GM23338 (cell line): ENCODE results near the gene ALMS1. TPM values are rescaled to one million over a fixed set of nuclear protein-coding genes. Genes with fewer than 3 reads are reported as not detected.

ENCODE experiments used
- ATAC-seq: fragments of 200-7000 bp; cut with Tn5 transposase; 3 replicates; pipeline ENCODE4 v1.9.1; 2020
- DNase-seq: peaks from one replicate; pipeline ENCODE4 v3.0.0-alpha.2; 2015; ENCODE audit warnings: low spot score
- H2AFZ ChIP-seq: fragments of 200-600 bp; sonication (generic); 2 replicates; pipeline ENCODE4 v1.8.0; 2016; ENCODE audit warnings: antibody characterized with exemption, mild to moderate bottlenecking, moderate library complexity
- H3F3A ChIP-seq: fragments of 200-600 bp; sonication (generic); replicated peaks from 2 replicates; pipeline ENCODE4 v1.8.0; 2017; ENCODE audit warnings: antibody characterized with exemption, mixed run types, low read depth
- H3K27ac ChIP-seq: fragments of 200-600 bp; sonication (generic); 2 replicates; pipeline ENCODE4 v1.6.1; 2016; ENCODE audit warnings: low read depth
- H3K27me3 ChIP-seq: fragments of 200-600 bp; sonication (generic); 2 replicates; pipeline ENCODE4 v1.8.0; 2016; ENCODE audit warnings: mild to moderate bottlenecking, mixed run types, moderate library complexity; ENCODE audit not compliant: insufficient read depth
- H3K36me3 ChIP-seq: fragments of 200-600 bp; sonication (generic); 2 replicates; pipeline ENCODE4 v1.8.0; 2016; ENCODE audit warnings: mild to moderate bottlenecking; ENCODE audit not compliant: insufficient read depth
- H3K4me1 ChIP-seq: fragments of 200-600 bp; sonication (generic); 2 replicates; pipeline ENCODE4 v1.8.0; 2016; ENCODE audit warnings: mild to moderate bottlenecking, moderate library complexity; ENCODE audit not compliant: insufficient read depth
- H3K4me2 ChIP-seq: fragments of 200-600 bp; sonication (generic); 2 replicates; pipeline ENCODE4 v1.7.1; 2017; ENCODE audit warnings: mixed run types
- H3K4me3 ChIP-seq: fragments of 200-600 bp; sonication (generic); 2 replicates; pipeline ENCODE4 v1.6.1; 2016; ENCODE audit warnings: mixed run types
- H3K79me2 ChIP-seq: fragments of 200-600 bp; sonication (generic); replicated peaks from 2 replicates; pipeline ENCODE4 v1.8.0; 2017; ENCODE audit warnings: mild to moderate bottlenecking; ENCODE audit not compliant: insufficient read depth
- H3K9me2 ChIP-seq: fragments of 200-600 bp; sonication (generic); 2 replicates; pipeline ENCODE4 v1.8.0; 2017; ENCODE audit not compliant: insufficient read depth
- H4K20me1 ChIP-seq: fragments of 200-600 bp; sonication (generic); replicated peaks from 2 replicates; pipeline ENCODE4 v1.8.0; 2017; ENCODE audit warnings: mild to moderate bottlenecking; ENCODE audit not compliant: insufficient read depth
- H3K27ac Mint-ChIP-seq: 2 replicates; pipeline ENCODE4 v1.8.0; 2020; ENCODE audit warnings: inconsistent platforms, mild to moderate bottlenecking, moderate library complexity, mixed read lengths
- H3K27me3 Mint-ChIP-seq: 3 replicates; pipeline ENCODE4 v1.8.0; 2022; ENCODE audit warnings: low read depth, mild to moderate bottlenecking, moderate library complexity, mixed read lengths, inconsistent platforms; ENCODE audit not compliant: insufficient read depth, poor library complexity
- H3K36me3 Mint-ChIP-seq: 3 replicates; pipeline ENCODE4 v1.8.0; 2021; ENCODE audit warnings: low read depth, mild to moderate bottlenecking, inconsistent platforms, moderate library complexity, mixed read lengths
- H3K4me1 Mint-ChIP-seq: 3 replicates; pipeline ENCODE4 v1.8.0; 2020; ENCODE audit warnings: mild to moderate bottlenecking, inconsistent platforms, mixed read lengths
- H3K4me3 Mint-ChIP-seq: 3 replicates; pipeline ENCODE4 v1.8.0; 2021; ENCODE audit warnings: moderate library complexity, mild to moderate bottlenecking, inconsistent platforms, mixed read lengths
- H3K9me3 Mint-ChIP-seq: 3 replicates; pipeline ENCODE4 v1.8.0; 2020; ENCODE audit warnings: moderate library complexity, mild to moderate bottlenecking, inconsistent platforms, mixed read lengths
- CTCF ChIP-seq, 2 experiments: fragments of 200-600 bp in 1 of 2; sonication (generic) in 1 of 2; conservative IDR thresholded peaks; 2 replicates each; pipeline versions ENCODE4 v1.5.1 to v1.6.1; 2016 to 2017; ENCODE audit warnings: antibody characterized with exemption in 2 of 2, low read depth in 2 of 2, mild to moderate bottlenecking in 2 of 2, moderate library complexity in 1 of 2
- ETS1 ChIP-seq: IDR thresholded peaks from 2 replicates; pipeline ENCODE4 v1.6.1; 2016; ENCODE audit warnings: antibody characterized with exemption
- EZH2 ChIP-seq: fragments of 200-600 bp; sonication (generic); IDR thresholded peaks from one replicate; pipeline ENCODE4 v1.8.0; 2017; ENCODE audit warnings: antibody characterized with exemption, mild to moderate bottlenecking, low read depth; ENCODE audit not compliant: unreplicated experiment
- NANOG ChIP-seq: IDR thresholded peaks from 2 replicates; pipeline ENCODE4 v1.6.1; 2016; ENCODE audit warnings: antibody characterized with exemption, borderline replicate concordance
- STAT1 ChIP-seq: IDR thresholded peaks from one replicate; pipeline ENCODE4 v1.6.1; 2016; ENCODE audit warnings: antibody characterized with exemption; ENCODE audit not compliant: unreplicated experiment
- ZNF114 ChIP-seq: fragments of 250-450 bp; sonication (Bioruptor Pico); IDR thresholded peaks from 2 replicates; pipeline ENCODE4 v1.5.0; 2020; ENCODE audit warnings: mild to moderate bottlenecking, moderate library complexity
- ZNF331 ChIP-seq: fragments of 250-450 bp; sonication (Bioruptor Pico); IDR thresholded peaks from 2 replicates; pipeline ENCODE4 v1.5.0; 2020; ENCODE audit warnings: low read depth, mild to moderate bottlenecking, moderate library complexity
- ZNF462 ChIP-seq: fragments of 250-450 bp; sonication (Bioruptor Pico); IDR thresholded peaks from 2 replicates; pipeline ENCODE4 v1.5.0; 2020; ENCODE audit warnings: mild to moderate bottlenecking, moderate library complexity
- polyA plus RNA-seq: library from polyadenylated mRNA; unstranded; fragments of >200 nt; fragmentation: Nextera tagmentation; extraction: Ambion mirVana; gene quantifications from 2 replicates; pipeline ENCODE4 v1.2.1, GENCODE V29; 2016
- total RNA-seq: library from RNA; depleted of rRNA; stranded (reverse); fragments of >200 nt; shearing (Covaris generic); gene quantifications from 2 replicates; pipeline ENCODE4 v1.2.3, GENCODE V29; 2014

Gene ALMS1
- total and polyA plus RNA-seq, 2 experiments from 2014 or later, result 38.8 to 65.7 TPM

- no peak overlapping the region for H3K27ac Mint-ChIP-seq
- peaks cover 39% of the 10 kb centered on the region for H3K27me3 ChIP-seq
- H3K4me2 ChIP-seq, result no peak overlapping the region
- no peak overlapping the region for H3K27ac ChIP-seq
- no peak for DNase-seq
- H4K20me1 ChIP-seq, result 0 out of 2 replicates have a peak, but pooled peaks cover 3% of the 10 kb centered on the region
- H3K9me3 Mint-ChIP-seq, result no peaks in the 10 kb centered on the region
- no peak overlapping the region for H3K4me3 Mint-ChIP-seq
- peaks cover 10% of the 10 kb centered on the region; the same call in 1 of the 2 replicates for H3K4me1 ChIP-seq
- peaks cover 12% of the 10 kb centered on the region for H3K27me3 Mint-ChIP-seq
- no peak overlapping the region for H3K4me3 ChIP-seq
- H3K79me2 ChIP-seq, result peaks cover 17% of the 10 kb centered on the region
- H3F3A ChIP-seq, result 0 out of 2 replicates have a peak, but pooled peaks cover 3% of the 10 kb centered on the region
- no peaks in the 10 kb centered on the region for H3K9me2 ChIP-seq
- H2AFZ ChIP-seq, result no peak overlapping the region
- H3K36me3 Mint-ChIP-seq, result no peaks in the 10 kb centered on the region
- H3K4me1 Mint-ChIP-seq, result peaks cover 14% of the 10 kb centered on the region
- TF ChIP-seq ZNF331 (CRISPR knock-in tag), result no peak
- TF ChIP-seq ETS1, result no peak
- no peak for TF ChIP-seq CTCF (conservative IDR thresholded peaks at IDR 0.05; ENCODE audit: low read depth in 2 of 2)
- no peak for TF ChIP-seq ZNF114 (CRISPR knock-in tag)
- no peak for TF ChIP-seq STAT1
- TF ChIP-seq ZNF462 (CRISPR knock-in tag), result no peak
- TF ChIP-seq EZH2, result no peak
- TF ChIP-seq NANOG, result no peak
- no peak for ATAC-seq
- no peaks in the 10 kb centered on the region for H3K36me3 ChIP-seq
Measured at GRCh38 chr2:73383036-73383435, 2.6 kb upstream of the ALMS1 start.
